GM19238 (cell line): Measurements from ENCODE around the gene ZNF503.

ENCODE experiments used
- DNase-seq: peaks from one replicate; pipeline ENCODE4 v3.0.0; 2011; ENCODE audit warnings: low spot score; ENCODE audit not compliant: insufficient read length

Gene ZNF503

DNA sequence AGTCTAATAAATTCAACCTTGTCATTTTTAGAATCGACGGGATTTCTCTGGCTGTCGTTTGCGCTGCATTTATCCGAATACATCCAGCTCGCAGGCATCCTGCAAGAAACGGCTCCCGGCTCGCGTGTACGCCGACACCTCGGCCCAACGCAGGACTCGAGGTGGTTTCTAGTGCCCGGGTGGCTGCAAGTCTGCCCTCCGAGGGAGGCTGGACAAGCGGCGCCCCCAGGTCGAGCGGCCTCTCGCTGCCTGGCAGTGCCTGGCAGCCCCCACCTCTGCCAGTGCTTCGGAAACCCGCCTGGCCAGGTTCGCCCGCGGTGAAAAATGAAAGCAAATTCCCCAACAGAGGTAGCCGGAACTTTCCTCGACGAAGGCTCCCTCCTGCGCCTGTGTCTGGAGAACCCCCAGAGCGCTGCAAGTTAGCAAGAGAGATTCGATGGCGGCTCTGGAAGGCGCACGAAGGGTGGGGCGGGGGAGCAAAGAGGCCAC lies 5.7 kb upstream of the ZNF503 start:
- no peak for DNase-seq

DNA sequence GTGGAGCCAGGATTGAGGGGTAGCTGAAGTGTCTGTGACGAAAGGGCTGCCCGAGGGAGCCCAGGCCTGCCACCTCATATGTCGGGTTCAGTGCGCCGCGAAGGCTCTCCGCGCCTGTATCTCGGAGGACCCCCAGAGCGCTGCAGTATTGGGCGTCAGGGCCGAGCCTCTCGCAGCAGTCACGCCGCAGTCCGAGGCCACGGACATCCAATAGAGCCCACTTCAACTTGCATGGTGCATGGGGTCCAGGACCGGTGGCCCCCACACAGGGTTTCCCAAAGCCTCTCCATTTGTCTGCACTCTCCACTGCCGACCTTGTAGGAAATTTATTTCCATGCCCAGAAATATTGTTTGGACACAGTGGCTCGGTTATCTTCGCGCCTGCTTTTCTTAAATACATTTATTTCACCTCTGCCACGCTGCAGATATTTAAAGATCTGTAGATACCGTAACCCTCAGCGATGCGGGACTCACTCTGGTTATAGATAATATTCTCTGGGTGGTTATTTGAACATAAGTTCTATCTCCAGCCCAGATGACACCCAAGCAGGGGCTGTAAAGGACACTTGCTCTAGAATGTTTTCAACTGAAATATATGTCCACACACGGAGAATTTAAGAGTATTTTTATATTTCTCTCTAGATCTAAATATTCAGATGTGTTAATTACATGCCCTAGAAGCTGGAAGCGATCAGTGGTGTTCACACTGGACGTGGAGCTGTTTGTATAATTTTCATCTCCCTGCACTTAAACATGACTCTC lies 5.1 kb upstream of the ZNF503 start:
- no peak for DNase-seq

DNA sequence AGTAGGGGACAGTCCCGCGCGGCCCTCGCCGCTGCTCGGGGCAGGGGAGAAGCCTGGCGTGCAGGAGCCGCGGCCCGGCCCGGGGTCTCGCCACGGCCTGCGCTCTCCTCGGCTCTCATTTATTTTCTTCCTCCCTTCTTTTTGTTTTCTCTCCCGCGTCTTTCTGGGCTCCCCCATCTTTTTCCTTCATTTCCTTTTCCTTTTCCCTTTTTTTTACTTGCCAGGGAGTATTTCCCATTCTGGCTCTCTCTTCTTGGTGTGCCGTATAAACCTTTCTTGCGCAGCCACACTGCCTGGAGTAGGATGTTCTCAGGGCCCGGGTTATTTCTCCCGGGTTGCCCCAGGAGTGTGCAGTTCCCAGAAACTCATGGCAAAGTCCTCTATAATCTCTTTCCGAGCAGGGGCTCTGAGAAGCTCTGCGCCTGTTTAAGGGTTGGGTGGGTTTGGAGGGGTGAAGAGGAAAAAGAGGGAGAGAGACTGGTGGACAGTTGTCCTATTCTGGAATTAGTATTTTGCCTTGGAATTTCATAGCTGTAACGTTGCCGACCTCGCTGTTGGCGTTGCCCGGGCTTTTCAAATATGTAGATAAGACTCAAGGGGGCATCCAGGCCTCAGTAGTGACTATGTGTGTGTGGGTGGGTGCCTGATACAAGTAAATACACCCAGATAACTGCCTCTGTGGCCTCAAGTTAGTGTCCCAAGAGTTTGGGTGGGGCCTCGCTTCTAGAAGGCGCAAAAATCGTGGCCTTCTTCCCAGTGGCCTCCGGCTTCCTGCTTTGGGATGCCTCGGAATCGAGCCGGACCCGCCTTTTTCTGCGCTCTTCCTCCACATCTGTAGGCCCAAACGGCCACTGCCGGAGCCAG lies 4.3 kb upstream of the ZNF503 start:
- DNase-seq: no peak

DNA sequence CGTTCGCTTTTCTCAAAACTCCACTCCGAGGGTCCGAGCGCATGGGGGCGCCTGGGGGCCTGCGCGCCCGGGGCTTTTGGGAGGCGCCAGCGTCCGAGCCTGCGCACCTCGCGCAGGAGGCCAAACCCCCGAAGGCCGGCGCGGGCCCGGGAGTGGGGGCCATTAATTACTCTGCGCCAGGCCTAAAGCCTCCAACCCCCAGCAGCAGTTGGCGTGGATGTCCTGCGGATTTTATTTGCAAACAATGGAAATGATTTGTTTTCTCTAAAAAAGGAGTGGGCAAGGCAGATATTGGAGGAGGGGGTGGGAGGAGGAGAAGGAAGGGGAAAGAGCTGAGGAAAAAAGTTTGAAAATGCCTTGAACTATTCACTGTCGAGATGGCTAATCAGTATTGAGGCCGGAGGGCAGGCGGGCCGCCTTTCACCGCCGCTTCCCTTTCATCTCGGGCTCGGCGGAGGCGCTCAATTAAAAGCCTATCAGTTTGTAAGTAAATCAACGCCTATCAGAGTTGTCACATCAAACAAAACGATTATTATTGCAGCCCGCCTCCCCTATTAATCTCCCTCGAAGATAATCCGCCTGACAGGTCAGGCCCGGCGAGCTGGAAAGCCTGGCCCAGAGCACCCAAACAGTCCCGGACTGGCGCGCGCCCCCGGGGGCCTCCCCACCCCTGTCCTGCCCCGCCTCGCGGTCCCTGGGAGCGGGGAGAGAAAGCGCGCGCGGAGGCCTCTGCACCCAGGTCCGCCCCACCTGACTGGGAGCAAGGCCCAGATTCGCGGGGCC lies 3.4 kb upstream of the ZNF503 start:
- DNase-seq: no peak

DNA sequence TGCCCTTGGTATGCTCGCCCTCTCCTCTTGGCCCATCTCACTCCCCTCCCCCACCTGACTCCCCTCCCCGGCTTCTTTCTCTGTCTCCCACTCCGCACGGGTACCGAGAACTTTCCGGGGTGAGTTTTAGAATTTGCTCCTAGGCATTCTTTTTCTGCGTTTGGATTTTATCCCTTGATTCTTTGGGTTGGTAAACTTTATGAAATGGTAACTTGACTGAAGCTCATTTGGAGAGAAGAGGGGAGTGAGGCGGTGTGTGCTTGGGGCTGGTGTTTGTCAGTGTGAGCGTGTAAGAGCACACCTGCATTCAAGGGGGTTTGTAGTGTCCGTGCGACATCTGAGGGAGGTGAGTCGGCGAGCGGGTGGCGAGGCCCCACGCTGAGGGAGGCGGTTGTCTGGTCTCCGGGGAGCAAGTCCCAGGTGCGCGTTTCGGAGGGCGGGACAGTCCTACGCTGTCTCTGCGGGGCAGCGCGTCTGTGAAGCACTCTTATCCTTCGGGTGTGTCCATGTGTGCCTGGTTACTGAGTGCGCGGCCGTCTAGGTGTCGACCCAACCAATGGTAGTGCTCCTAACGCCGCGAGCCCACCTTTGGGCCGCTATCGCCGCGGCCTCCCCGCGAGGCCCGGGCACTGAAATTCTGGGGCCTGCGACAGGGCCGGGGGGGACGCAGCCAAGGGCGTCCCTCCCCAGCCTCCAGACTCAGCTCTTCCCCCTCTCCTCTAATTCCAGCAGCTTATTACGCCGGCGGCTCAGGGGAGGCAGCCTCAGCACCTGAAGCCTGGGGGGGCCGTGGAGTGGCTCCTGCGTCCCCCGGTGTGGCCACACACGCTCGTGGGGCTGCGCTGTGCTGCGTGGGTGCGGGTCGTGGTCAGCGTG lies 2.6 kb upstream of the ZNF503 start:
- DNase-seq: no peak

DNA sequence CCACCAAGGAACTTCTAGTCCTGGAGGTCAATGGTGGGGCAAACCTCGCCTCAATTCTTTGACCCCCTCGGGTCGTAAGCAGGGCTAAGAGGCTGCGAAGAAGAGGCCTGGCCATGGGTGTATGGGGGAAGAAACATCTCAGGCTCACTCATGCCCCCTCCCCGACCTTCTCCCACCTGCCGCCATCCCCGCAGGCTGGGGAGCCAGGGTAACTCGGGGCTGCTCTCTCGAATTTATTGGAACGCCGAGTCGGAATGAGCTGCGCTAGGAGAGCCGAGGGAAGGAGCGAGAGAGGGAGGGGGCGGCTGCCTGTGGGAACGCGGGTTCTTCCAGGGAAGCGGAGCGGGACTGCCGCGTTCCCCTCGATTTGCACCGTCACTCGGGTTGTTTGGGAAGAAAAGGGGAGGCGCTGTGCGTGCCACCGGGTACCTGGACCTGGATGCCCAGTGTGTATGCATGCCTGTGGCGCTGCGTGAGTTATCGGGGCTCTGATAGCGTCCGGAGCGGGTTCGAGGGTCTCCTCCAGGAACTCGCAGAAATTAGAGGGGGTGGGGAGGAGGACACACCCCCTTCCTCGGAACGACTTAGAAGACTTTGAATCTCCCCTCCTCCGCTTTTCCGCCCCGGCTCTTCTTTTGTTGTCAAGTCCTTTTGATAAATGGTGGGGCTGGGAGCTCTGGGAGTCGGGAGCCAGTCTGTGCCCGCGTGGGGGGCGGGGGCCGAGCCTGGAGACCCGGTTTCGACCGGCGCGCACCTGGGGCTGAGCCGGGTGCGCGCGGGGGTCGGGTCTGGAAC lies 1.8 kb upstream of the ZNF503 start:
- no peak for DNase-seq

DNA sequence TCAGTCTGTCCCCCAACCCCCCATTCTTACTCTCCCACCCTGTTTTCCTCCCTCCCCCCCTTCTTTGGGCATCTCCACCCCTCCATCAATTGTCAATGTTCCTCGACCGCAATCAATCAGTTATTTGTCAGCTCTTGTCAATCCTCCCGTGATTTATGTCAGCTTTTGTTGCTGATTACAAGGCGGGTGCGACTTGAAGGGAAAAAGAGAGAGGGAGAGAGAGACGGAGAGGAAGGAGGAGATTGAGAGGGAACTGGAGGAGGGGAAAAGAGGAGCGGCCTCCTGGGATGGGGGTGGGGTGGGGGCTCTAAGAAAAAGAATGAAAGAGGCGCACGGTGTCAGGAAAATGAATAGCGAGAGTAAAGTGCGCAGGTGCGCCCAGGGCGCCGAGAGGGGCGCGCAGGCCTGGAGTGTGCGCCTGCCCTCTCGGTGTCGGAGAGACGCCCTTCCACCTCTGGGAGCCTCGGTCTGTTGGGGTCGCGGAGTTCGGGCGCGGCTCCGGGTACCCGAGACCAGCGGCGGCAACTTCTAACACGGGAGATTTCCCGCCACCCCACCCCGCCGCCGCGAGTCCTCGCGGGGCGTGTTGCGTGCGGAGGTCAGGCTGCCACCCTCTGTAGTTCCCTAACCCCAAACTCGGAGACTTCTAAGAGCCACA lies 1.1 kb upstream of the ZNF503 start:
- DNase-seq: no peak

DNA sequence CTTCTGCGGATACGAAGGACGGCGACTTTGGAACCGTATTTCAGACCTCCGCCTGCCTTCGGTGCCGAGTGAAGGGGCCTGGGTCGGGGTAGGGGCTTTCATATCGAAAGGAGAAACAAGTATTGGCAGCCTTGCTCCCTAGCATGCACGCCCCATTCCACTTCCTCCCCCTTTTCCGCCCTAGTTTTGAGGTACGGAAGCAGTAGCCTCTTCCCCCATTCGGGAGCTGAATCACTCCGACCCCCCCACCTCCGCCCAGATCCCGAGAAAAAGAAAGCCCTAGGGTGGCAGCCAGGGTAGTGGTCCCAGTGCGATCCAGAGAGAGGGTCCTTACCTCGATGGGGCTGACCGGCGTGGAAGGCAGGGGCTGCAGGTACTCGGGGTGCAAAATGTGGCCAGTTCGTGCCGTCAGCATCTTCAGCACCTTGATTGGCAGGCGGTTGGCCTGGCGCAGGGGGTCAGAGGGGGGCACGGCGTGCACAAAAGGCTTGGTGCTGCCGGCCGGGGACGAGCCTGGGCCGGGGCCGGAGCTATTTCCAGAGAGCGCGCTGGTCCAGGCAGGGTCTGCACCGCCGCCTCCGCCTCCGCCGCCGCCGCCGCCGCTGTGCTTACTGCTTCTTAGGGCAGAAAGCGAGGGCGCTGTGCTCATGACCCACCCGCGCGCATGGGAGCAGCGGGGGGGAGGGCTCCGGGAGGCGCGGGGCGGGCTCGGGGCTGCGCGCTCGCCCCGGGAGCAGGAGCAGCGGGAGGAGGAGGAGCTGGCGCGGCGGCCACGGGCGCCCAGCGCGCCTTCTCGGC lies 594 bp downstream of the ZNF503 start:
- DNase-seq: no peak

DNA sequence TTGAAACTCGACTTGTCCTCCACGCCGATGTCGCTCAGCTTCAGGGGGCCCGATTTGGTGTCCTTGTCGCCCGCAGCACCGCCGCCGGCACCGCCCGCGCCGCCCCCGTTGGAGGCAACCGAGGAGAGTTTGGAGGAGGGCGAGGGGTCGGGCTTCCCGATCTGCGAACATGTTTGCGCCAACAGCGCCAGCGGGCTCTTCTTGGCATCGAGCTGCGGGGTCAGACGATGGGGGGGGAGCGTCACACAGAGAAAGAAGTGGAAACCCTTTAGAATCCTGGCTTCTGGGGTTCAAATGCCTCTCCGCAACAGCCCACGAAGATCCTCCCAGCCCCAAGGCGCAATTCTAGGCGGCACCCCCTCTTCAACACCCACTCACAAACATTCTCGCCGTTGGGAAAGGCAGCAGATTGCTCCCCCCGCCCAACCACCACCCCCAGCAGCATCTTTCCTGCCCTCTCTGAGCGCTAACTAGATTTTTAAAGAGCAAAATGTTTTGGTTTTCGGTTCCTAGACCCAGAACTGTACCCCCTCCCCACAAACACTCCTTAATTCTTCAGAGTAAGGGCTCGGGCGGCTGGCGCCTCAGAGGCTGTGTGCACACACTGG lies 1.3 kb downstream of the ZNF503 start:
- no peak for DNase-seq

DNA sequence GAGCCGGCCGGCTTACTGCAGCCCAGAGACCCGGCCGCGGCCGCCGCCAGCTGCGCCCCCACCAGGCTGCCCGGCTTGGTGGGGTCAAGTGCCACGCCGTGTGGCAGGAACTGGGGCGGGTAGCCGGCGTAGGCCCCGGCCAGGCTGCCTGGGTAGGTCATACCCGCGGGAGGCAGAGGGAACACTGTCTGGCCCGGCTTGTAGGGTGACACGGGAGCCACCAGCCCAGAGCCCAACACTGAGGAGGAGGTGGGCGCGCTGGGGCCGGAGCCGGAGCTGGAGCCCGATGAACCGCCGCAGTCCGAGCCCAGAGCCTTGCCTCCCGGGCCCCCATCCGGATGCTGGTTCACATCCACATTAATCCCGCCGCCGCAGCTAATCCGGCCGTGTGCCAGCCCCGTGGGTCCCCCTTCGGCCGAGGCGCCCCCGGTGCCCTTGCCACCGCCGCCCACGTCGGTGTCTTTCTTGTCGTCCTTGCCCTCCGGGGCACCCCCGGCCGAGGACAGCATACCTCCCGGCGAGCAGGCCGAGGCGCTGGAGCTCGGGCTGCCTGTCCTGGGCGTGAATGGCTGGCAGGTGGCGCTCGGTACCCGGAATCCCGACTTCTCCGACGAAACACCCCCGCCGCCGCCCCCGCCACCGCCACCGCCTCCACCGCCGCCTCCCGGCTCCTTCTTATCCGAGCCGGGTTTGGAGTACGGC lies 2.0 kb downstream of the ZNF503 start:
- DNase-seq: no peak

DNA sequence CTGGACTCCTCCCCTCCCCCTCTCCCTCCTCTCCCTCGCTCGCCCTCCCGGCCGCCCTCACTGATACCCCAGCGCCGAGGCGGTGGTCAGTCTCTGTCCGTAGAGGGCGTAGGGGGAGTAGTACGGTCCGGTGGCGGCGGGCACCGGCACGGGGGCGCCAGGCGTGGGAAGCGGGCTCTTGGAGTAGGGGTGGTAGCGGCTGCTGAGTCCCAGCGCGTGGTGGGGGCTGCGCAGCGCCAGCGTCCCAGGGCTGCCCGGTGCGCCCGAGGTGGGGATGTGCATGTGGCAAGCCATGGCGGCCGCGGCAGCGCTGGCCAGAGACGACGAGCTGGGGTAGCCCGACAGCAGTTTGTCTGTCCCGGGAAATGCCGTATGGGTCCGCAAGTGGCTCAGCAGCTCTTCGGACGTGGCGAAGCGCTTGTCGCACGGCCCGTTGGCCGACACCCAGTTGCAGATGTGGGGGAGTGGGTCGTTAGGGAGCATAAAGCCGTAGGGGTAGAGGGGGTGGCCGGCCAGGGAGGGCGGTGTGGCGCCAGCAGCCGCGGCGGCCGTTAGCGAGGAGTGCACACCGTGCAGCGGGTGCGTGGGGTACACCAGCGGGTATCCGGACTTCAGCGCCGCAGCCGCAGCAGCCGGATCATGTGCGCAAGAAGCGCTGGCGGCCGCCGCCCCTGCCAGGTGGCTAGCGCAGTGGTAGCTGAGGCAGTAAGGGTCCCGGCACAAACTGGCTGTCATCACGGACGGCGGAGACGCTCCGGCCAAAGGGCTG lies 2.7 kb downstream of the ZNF503 start:
- DNase-seq: no peak

DNA sequence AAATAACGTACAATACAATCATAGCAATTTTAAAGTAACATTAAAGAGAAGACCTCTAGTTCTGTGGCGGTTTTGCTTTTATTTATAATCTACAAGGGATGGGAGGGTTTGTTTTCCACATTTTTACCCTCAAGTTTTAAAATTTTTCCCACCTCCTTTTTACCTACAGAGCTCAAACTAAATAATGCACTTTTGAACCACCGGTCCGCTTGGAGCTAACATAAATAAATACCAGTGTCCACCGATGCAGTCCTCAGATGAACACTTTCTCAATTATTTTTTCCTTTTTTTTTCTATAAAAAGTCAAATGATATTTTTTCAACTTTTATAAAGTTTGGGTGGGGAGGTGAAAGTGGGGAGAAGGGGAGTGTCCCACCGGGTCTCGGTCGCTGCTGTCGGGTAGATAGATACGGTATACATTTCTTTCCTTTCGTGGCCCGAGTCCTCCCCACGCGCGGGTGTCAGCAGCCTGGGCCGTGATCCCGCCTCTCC lies 3.3 kb downstream of the ZNF503 start:
- no peak for DNase-seq

DNA sequence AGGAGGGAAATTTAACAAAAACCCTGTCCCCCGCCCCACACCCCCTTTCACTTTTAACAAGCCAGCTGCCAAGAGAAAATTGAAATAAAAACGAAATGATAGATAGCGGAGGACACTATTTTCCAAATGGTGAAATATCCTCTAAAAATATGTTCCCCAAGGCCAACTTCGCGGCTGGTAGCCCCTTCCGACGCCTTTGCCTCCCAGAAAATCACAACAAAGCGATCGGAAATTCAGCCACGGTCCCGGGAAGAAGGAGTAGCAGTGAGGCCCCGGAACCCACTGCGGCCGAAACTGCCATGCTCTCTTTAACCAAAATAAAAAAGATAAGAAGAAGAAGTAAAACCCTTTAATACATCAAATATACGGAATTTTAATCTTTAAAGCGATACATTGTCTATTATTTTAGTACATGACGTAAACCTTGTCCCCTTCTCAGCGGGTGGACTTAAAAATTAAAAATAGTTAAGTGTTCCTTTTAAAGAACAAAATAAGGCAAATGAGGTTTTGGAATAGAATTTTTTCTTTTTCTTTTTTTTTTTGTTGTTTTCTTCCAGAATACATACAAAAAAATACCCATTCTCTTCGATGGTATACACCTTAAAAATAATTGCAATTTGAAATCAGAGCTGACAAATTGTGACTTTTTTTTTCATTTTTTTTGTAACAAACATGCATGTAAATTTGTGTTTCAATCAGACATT lies 3.9 kb downstream of the ZNF503 start:
- DNase-seq: no peak

DNA sequence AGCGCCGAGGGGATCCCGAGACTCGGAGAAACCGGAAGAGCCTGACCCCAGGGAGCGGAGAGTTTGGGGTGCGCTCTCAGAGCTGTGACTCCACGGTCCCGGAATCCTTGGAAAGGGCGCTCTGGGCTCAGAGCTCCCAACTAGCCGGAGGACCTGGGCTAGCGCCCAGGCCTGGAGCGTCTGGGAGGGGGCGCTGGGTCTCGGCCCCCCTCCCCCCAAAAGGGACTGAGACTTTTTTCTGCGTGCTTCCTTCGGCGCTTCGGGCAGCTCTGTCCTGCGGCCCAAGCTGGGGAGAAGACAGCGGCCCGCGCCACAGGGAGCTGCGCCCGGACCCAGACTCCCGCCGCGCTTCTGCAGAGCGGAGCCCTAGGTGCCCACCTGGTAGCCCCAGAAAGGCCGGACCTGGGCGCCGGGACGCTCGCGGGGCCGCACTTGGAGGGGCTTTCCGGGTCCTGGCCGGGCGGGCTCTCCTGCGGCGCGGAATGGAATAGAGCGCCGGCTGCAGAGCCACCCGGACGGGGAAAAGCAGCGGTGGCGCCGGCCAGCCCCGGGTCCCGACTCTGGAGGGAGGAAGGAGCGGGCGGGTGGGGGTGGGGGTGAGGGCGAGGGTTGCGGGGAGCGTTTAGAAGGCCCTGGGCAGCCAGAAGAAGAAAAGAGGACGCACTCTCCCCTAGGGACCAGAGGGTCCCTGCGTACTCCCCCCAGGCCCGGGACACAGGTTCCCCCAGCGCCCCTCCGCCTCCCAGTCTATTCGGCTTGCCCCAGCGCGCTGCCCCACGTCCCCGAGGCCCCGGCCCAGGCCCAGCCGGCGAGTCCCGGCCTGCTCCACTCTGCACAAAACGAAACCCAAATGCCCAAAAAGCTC lies 4.7 kb downstream of the ZNF503 start:
- DNase-seq: no peak
